Activated CD4-positive, alpha-beta T cell treated with anti-CD3 and anti-CD28 coated beads, Interleukin-2, Interleukin-4, amounts not matched to agents 100 ng/mL and 50 ng/mL, durations not matched to agents 16 hours and 8 hours (primary cell): Measurements from ENCODE around the gene BCAR3.
"Not testable (repeated sequence)": the region's sequence is repeated elsewhere in the genome, so short reads cannot be mapped to it uniquely, and the experiment has no call there.

Source experiments
- DNase-seq: peaks from one replicate; pipeline ENCODE4 v3.0.0-alpha.2; 2020; ENCODE audit warnings: low spot score

BCAR3 gene

DNA sequence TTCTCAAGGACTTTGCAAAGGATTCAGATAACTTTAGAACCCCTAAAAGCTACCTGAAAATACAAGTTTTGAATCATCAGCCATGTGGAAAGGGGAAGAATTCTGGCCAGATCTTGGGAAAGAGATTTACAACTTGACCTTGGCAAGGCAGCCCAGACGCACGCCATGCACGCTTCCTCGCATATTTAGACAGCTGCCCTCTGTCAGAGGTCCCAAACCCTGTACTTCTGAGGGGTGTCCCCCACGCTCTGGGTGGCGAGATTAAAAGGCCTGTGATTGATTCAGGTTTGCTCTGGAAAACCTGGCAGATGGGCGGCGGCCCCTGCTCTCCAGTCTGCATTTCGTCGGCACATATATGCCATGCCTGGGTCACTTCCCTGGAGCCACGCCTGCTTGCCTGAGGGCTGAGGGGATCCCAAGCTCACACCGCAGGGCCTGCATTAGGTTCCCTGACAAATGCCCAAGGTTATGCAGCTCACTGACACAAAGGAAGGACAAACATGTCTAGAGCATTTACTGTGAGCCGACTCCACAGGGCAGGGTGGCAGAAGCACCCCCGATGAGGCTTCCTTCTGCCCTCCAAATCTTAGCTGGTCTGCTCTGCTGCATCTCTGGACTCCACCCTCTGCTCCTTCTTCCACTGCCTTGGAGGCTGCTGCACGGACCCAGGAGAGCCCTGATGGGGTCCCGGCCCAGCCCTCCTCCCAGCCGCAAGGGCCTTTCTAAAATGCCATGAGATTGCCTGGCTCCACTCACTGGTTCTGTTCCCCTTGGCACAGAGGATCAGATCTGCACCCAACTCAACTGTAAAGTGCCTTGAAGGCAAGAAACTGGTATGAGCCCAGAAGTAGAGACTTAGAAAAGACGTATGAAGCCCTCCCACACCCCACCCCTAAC, 103.9 kb downstream of the BCAR3 start:
- DNase-seq, result no peak

GRCh38 chr1:93576746-93577145, 104.9 kb downstream of the BCAR3 start:
- DNase-seq, result no peak

GRCh38 chr1:93576346-93576745, 105.3 kb downstream of the BCAR3 start:
- no peak for DNase-seq

- DNase-seq, result no peak
Observed at GRCh38 chr1:93575621-93576284, 105.9 kb downstream of the BCAR3 start.

DNA sequence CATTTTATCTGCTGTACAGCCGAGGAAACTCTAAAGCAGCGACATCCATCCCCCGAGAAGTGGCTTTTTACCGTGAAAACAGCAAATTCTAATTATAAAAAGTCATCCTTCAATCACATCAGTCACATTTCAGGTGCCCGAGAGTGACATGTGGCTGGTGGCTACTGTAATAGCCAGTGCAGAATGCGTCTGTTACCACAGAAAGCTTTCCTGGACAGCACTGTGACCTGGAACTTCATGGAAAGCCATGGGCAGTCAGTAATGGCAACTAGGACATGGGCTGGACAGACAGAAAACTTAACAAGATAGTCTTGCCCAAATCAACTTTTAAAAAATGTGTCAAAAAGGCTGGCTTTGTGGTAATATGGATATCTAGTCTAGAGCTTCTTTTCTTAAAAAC, 106.6 kb downstream of the BCAR3 start:
- DNase-seq, result no peak

DNA sequence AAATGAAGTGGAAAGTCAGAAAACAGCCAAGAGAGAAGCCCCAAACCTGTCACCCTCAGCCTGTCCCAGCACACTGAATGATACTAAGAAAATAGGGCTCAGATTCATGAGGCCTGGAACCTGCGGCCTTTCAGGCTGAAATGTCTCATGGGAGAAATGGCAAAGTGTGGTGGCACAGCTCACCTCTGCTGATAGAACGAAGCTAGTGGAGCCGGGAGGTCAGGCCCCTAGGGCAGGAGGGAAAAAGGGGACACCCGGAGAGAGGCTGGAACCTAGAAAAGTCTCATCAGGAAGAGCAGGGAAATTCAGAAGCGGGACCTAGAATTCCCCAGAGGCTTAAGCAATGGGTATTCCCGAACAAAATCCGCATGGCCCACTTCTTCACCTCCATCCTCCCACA, 107.1 kb downstream of the BCAR3 start:
- no peak for DNase-seq

DNA sequence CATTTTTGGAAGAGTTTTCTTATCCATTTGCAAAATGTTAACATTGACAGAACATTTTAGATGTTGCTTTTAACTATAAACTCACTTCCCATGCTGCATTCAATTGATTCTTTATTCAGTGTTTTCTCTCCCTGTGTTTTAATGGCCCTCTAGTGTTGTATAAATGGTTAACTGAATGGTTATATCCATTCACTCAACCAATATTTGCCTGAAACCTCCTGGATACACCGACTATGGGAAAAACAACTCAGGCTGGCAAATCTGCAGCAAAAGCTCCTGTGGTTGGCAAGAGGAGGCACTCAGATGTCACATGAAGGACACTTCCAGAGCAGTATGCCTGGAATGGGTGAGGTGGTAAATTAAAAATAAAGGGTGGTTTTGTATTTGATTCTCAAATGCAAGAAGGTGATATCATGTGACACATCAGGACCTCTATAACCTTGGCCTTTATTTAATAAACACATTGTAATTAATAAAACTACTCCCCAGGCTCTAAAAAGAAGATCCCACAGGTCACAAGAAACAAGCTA, 107.6 kb downstream of the BCAR3 start:
- no peak for DNase-seq

GRCh38 chr1:93571623-93572310, 109.9 kb downstream of the BCAR3 start:
- no peak for DNase-seq

DNA sequence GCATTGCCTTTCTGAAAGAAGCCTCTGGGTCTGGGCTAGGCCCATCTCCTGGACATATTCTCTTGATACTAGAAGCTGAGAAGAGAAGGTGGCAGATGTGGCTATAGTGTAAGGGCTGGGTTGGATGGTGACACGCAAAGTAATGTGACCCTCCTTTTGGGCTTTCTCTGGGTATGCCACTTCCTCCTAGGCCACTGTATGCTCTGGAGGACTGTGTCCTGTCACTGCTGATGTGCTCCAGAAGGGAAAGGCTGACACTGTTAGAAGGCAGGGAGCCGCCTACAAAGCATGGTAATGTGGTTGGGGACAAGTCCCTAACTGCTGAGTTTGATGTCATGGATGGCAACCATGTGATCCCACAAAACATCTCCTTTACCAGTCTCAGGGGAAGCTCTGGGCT, 112.1 kb downstream of the BCAR3 start:
- DNase-seq, result no peak

GRCh38 chr1:93567255-93567918, 114.2 kb downstream of the BCAR3 start:
- no peak for DNase-seq

DNA sequence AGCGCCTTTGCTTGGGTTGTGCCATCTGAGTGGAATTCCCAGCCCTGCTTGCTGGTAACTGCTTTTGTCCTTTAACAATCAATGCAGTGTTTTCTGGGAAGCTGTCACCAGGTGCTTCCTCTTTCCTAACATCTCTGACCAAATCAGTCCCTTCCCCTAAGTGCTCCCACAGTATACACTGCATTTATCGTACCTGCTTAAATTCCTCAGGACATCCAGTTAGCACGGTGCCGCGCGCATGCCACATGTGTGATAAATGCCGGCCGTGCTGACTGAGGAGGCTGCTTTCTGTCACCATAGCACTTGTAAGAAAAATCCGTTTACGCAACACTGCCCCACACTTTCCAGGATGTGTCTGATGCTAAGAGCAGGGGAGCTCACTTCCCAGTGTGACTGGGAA, 115.4 kb downstream of the BCAR3 start:
- no peak for DNase-seq

DNA sequence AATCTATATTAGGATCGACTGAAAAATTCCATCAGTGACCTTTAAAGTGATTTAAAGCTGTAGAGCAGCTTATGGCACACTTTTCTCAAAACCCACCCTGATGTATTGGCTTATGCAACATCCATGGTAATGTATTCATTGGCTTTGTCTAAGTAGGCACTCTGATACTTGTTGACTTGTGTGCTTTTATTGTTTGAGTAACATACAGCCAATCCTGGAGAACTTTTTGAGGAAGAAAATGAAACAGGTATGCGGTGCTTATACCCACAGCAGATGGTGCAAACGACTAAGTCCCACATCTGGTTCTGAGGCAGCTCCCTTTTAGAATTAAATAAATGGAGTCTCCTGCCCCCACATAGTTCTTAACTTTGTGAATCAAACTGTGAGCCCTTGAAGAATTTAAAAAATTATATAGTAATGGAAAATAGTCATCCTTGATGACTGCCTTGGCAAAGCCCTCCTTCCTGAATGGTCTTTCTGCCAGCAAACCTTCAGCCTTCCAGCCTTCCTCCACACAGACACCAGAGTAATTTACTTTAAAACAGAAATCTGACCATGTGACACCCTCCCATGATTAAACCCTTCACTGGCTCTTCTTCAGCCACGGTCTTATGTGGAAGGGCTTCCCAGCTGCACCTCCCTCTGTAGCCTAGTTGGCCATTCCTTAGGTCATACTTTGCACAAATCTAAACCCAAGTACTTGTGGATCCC, 116.0 kb downstream of the BCAR3 start:
- DNase-seq, result no peak

DNA sequence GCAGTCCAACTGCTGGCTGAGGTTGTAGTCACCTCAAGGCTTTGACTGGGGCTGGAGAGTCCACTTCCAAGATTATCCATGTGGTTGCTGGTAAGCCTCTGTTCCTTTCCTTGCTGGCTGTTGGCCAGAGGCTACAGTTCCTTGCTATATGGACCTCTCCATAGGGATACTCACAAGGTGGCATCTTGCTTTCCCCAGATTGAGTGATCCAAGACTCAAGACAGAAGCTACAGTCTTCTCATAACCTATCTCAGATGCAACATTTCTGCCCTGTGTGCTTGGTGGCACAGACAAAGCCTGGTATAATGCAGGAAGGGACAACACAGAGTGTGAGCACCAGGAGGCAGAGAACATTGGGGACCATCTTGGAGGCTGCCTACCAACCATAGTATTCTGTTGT, 121.9 kb downstream of the BCAR3 start:
- DNase-seq, result no peak

- no peak for DNase-seq
Observed at GRCh38 chr1:93559045-93559444, 122.6 kb downstream of the BCAR3 start.

GRCh38 chr1:93556291-93556690, 125.3 kb downstream of the BCAR3 start:
- no peak for DNase-seq

DNA sequence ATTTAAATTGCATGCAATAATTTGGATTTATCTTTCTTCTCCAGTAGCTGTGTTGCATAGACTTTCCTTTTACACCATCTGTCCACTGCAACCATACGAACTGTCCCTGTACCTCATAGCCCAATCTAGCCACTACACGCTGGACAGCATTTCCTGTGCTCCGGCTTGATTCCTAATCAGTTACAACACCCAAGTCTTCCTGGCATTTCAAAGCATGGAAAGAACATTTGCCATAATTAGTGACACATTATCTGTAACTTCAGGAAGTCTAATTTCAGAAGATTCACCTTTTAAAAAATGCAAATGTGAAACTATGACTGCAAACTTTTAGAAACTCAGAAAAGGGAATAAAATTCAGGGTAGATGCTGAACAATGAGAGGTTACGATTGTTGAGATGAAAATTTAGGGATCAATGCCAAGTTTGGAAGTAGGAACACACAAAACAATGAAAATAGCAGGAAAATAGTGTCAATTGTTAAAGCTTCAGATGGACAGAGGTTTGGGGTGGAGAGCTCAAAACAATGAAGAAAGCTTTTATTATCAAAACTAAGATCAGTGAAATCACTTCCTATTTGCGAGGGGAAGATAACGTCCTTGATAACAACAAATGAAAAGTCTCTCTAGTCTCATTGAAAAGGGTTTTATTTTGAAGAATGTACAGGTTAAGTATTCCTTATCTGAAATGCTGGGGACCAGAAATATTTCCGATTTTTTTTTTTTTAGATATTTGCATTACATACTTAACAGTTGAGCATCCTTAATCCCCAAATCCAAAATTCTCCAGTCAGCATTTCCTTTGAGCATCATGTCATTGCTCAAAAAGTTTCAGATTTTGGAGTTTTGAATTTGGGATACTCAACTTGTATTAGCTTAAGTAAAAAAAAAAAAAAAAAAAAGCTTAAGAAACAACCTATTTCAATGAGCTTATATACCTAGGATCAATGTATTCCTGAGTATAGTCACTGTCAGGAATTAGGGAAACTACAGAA, 126.5 kb downstream of the BCAR3 start:
- DNase-seq, result no peak

DNA sequence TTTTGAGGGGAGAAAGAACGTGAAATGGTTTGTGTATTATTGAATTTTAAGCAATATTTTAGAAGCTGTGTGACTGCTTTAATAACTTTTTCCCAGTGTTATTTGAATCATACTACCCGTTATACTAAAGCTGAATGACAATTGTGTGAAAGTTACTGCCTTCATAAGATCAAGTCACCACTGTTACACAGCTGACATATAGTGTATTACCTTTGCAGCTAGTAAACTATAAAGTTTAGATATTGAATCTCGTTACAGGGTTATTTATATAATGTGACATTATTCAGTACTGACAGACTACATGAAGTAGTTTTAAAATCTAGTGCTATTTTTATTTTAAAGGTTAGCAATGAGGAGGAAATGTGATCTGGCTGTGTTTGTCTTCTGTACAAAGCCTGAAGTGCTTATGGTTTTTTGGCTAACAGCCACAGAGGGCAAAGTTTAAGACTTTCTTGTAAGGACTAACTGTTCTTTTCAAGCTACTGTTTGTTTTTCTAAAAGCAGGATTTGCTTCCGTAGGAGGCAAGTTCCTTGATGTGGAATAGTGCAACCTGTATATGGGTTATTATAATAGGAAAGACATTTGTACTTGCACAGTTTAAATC, 127.6 kb downstream of the BCAR3 start:
- not testable (repeated sequence) for DNase-seq

DNA sequence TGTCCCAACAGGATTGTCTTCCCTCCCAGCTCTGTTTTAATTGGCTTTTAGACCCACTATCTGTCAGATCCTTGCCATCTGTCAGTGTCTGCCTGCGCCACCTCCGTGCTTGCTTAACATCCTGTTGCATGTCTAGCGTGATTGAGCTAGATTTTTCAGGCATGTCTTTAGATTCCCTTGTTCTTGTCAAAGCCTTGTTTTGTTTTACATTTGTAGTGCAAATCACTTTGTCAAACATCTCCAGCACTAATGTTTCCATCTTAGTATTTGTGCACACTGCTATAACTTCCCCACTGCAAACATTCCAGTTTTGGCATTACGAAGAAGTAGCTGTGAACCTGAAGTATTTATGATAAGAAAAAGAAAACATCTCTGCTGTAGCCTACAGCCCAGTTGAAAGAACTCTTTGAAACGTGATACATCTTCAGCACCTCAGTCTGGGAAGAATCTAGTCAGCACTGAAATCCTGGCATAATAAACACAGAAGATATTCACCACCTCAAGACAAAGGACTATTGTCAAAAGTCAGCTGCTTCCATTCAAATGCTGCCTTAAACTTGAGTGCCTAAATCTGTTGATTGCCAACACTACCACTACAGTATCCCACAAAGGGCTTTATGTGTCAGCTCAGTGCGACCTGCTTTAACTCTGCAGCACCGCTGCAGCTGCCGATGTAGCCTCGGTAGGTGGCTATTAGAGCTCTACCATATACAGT, 128.7 kb downstream of the BCAR3 start:
- DNase-seq, result no peak

DNA sequence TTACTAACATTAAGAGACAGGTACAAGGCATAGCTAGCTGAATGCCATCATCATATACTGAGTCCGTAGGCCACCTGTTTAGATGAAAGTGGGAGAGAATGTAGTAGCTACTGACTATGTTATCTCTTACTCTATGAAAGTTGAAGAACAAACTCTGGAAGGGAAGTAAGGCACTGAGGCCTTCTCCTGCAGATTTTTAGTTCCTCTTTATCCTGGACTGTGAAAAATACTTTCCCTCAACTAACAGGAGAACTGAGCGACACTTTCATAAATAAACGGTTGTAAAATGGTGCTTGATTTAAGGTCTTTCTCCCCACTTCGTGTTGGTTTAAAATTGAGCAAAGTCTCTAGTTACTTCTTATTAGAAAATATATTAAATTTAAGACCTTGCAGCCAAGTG, 131.8 kb downstream of the BCAR3 start:
- no peak for DNase-seq
